ENCODE data around the gene PRLHR.

Gene PRLHR

DNA sequence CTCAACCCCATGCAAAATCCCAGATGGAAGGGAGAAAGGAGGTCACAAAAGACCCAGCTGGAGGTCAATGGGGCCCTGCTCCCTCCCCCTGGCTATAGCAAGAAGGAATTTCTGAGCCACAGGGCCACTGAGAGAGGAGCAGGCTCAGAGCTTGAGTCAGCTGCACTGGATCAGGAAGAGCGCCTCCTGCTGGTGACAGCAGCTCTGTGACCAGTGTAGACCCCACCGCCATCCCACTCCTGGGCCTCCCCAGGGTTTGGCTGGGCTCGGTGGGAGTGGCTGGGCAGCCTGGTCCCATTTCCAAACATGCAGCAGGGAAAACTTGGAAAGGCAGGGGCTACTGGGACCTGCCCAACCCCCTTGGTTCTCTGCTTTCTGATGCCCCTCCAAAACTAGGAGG lies 31.5 kb upstream of the PRLHR start:
- no peak overlapping the region for H3K4me3 ChIP-seq (replicated peaks; ENCODE audit: insufficient read depth, low read length)
- TF ChIP-seq POLR2AphosphoS5 (IDR thresholded peaks at IDR 0.05; ENCODE audit: low read depth), result no peak
- H3K27me3 ChIP-seq (ENCODE audit: insufficient read depth, poor library complexity, severe bottlenecking), result peaks cover 4% of the 10 kb centered on the region
- no peak overlapping the region for H3K27ac ChIP-seq (replicated peaks)
- DNase-seq (ENCODE audit: low read depth in 1 of 2, low spot score in 1 of 2), result no peak

GRCh38 chr10:118625504-118625903 lies 30.1 kb upstream of the PRLHR start:
- DNase-seq (ENCODE audit: low read depth in 1 of 2, low spot score in 1 of 2), result no peak
- Histone ChIP-seq H3K27me3 (ENCODE audit: insufficient read depth, poor library complexity, severe bottlenecking) (peaks cover 4% of the 10 kb centered on the region), H3K4me3 (replicated peaks; ENCODE audit: insufficient read depth, low read length) (no peak overlapping the region), H3K27ac (replicated peaks) (no peak overlapping the region)
- TF ChIP-seq, protein P1, sequence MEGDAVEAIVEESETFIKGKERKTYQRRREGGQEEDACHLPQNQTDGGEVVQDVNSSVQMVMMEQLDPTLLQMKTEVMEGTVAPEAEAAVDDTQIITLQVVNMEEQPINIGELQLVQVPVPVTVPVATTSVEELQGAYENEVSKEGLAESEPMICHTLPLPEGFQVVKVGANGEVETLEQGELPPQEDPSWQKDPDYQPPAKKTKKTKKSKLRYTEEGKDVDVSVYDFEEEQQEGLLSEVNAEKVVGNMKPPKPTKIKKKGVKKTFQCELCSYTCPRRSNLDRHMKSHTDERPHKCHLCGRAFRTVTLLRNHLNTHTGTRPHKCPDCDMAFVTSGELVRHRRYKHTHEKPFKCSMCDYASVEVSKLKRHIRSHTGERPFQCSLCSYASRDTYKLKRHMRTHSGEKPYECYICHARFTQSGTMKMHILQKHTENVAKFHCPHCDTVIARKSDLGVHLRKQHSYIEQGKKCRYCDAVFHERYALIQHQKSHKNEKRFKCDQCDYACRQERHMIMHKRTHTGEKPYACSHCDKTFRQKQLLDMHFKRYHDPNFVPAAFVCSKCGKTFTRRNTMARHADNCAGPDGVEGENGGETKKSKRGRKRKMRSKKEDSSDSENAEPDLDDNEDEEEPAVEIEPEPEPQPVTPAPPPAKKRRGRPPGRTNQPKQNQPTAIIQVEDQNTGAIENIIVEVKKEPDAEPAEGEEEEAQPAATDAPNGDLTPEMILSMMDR (IDR thresholded peaks at IDR 0.05; ENCODE audit: insufficient read depth, low read length), result no peak
- TF ChIP-seq GABPA (IDR thresholded peaks at IDR 0.05; ENCODE audit: low read depth), result no peak
- TF ChIP-seq REST (IDR thresholded peaks at IDR 0.05; ENCODE audit: insufficient replicate concordance, low read depth), result no peak
- no peak for TF ChIP-seq POLR2AphosphoS5 (IDR thresholded peaks at IDR 0.05; ENCODE audit: low read depth)
- no peak for TF ChIP-seq SPI1 (IDR thresholded peaks at IDR 0.05; ENCODE audit: borderline replicate concordance, low read depth)

DNA sequence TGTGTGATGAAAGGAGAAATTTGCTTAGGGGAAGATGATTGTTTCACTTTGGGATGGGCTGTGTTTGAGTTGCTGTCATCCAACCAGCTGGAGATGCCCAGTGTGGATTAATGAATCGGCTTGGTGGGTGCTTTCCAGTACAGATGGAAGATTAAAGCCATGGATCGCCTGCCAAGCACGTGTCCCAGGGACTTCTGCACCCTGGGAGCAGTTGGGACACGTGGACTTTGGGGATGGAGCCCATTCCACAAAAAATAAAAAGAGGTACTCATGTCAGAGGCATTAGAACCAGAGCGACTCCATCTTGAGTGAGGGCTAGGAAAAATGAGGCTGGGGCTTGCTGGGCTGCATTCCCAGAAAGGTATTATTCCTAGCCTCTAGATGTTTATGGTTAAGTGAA lies 29.3 kb upstream of the PRLHR start:
- no peak overlapping the region for H3K4me3 ChIP-seq (replicated peaks; ENCODE audit: insufficient read depth, low read length)
- H3K27ac ChIP-seq (replicated peaks), result no peak overlapping the region
- no peak for DNase-seq (ENCODE audit: low read depth in 1 of 2, low spot score in 1 of 2)
- TF ChIP-seq, protein P1 (IDR thresholded peaks at IDR 0.05; ENCODE audit: insufficient read depth, low read length), result no peak
- TF ChIP-seq GABPA (IDR thresholded peaks at IDR 0.05; ENCODE audit: low read depth), result no peak
- TF ChIP-seq POLR2AphosphoS5 (IDR thresholded peaks at IDR 0.05; ENCODE audit: low read depth), result no peak
- no peak for TF ChIP-seq REST (IDR thresholded peaks at IDR 0.05; ENCODE audit: insufficient replicate concordance, low read depth)
- no peak for TF ChIP-seq SPI1 (IDR thresholded peaks at IDR 0.05; ENCODE audit: borderline replicate concordance, low read depth)
- H3K27me3 ChIP-seq (ENCODE audit: insufficient read depth, poor library complexity, severe bottlenecking), result peaks cover 4% of the 10 kb centered on the region

DNA sequence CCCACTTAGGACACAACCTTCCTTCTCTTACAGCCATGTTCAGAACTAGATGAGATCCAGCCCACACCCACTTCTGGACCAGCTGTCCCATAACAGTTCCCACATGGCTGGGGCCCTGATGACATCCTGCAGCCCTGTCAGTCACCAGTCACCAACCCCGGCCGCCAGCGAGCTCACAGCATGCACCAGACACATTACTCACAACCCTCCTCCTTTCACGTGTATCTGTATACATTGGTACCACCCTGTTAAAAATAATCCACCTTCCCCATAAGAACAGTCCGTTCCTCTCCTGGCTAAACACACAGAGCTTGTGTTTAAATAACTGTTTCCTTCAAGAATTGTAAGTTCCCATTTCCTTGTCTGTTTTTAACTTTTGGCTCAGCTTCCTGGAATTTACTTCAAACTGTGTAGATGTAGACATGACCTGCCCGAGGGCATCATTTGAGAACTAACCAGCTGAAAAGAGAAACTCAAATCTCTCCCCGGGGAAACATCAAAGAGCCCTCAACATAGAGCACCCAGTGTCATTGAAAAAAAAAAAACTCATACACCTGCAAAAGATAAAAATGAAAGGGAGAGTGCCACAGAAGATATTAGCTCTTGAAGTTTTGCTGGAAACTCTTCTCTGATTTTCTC lies 26.0 kb upstream of the PRLHR start:
- H3K27me3 ChIP-seq (ENCODE audit: insufficient read depth, poor library complexity, severe bottlenecking), result peaks cover under 1% of the 10 kb centered on the region

More for the DNA sequence above, 26.0 kb upstream of the PRLHR start:
- no peak overlapping the region for H3K27ac ChIP-seq (replicated peaks)
- TF ChIP-seq POLR2AphosphoS5 (IDR thresholded peaks at IDR 0.05; ENCODE audit: low read depth) (no peak), REST (IDR thresholded peaks at IDR 0.05; ENCODE audit: insufficient replicate concordance, low read depth) (no peak), SPI1 (IDR thresholded peaks at IDR 0.05; ENCODE audit: borderline replicate concordance, low read depth) (no peak), GABPA (IDR thresholded peaks at IDR 0.05; ENCODE audit: low read depth) (no peak)
- TF ChIP-seq, protein P1 (IDR thresholded peaks at IDR 0.05; ENCODE audit: insufficient read depth, low read length), result no peak
- no peak for DNase-seq (ENCODE audit: low read depth in 1 of 2, low spot score in 1 of 2)
- no peak overlapping the region for H3K4me3 ChIP-seq (replicated peaks; ENCODE audit: insufficient read depth, low read length)
